Hair follicular keratinocyte (primary cell): ENCODE measurements around the gene ELK4. TPM values are rescaled to one million over a fixed set of nuclear protein-coding genes. Genes with fewer than 3 reads are reported as not detected.

Experiments used
- total RNA-seq: library from RNA; depleted of rRNA; stranded (reverse); fragments of >200 nt; gene quantifications from 2 replicates; pipeline ENCODE4 v1.2.3, GENCODE V29; 2015

Gene ELK4, protein sequence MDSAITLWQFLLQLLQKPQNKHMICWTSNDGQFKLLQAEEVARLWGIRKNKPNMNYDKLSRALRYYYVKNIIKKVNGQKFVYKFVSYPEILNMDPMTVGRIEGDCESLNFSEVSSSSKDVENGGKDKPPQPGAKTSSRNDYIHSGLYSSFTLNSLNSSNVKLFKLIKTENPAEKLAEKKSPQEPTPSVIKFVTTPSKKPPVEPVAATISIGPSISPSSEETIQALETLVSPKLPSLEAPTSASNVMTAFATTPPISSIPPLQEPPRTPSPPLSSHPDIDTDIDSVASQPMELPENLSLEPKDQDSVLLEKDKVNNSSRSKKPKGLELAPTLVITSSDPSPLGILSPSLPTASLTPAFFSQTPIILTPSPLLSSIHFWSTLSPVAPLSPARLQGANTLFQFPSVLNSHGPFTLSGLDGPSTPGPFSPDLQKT
- total RNA-seq: 9.3 and 12.1 TPM in 2 replicates

DNA sequence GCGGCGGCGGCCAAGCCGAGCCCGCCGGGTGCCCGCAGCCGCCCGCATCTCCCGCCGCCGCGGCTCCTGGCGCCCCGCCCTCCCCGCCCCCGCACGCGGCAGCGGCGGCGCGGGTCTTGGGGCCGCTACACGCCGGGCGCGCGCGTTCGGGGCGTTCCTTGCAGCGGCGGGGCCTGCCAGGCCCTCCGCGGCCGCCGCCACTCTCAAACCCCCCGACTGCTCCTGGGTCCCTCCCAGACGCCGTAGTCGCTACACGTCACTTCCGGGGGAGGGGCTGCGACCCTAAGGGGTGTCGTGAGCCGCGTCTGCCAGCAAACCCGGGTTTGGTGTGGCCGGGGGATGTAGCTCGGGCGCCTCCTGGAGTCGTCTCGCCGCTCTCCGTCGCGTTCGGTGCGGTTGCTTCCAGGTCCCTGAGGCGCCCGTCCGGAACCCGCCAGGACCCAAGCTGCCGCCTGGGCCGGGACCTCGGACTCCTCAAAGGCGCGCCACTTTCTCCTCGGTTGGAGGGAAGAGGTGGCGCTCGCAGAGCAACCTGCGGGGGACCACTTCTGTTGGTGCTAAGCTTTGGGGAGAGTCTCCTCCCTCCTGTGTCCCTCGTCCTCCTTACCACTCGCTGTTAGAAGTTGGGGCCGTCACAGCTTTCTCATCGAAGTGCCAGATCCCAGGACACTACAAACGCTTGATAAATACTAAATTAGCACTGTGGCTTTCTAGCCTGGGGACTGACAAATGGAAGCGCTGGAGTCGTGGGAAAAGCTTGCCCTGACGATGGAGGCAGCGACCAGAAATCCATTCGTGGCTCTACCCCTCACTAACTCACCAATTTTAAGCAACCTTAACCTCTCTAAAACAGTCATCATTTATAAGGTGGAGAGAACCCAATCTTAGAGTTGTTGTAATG, at the start of gene ELK4:
ELK4 (minus strand) TSS at position 244 of the 901 bp plus-strand sequence. CDS start 8,129 bp downstream, outside the sequence.

DNA sequence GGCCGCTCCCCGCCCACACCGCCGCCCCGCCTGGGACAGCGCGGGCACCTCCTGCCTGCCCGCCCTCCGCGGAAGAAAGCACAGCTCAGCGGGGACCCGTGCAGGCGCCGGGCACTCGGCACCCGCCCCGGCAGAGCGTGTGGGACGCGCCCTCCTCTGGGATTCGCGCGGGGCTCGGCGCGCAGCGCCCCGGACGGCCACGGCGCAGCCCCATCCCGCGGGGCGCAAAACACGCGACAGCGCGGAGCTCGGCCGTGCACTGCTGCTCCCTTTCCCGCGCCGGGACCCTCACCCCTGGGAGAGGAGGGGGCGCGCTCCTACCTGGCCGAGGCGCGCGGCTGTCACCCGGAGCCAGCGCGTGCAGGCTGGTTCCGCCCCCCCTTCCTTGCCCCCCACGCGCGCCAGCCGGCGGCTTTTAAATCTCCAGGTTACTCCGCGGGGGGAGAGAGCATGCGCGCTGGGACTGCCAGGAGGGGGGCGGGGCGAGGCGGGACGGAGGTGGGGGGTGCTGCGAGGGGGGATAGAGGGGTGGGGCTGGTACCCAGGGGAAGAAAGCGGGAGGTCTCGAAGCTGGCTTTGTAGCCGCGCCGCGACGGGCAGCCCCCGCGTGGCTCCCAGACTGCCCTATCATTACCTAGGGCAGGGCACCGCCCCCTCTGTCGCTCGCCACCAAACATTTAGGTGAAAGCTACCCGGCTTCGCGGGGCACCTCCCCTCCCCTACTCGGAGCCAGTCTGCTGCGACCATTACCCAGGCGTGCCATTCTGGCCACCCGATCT, 48.5 kb upstream of the ELK4 start, which contains the start of gene SLC45A3:
SLC45A3 (minus strand) TSS at position 437 of the 779 bp plus-strand sequence. CDS start 15,853 bp downstream, outside the sequence.

Other genes with a start within 250 kb of the ELK4 start
- gene LEMD1, start 210.0 kb downstream of the ELK4 start, total RNA-seq: 2.1 and 7.1 TPM in 2 replicates
- 1.8 and 2.4 TPM in 2 replicates for gene BLACAT1, start 176.0 kb downstream of the ELK4 start, total RNA-seq
- gene CDK18, start 127.3 kb downstream of the ELK4 start, total RNA-seq: 12.7 and 17.3 TPM in 2 replicates
- 3.0 and 6.3 TPM in 2 replicates for gene SLC45A3, start 48.5 kb upstream of the ELK4 start, total RNA-seq
- gene NUCKS1, start 118.2 kb upstream of the ELK4 start, total RNA-seq: 67.5 and 72.4 TPM in 2 replicates
- 20.9 and 25.4 TPM in 2 replicates for gene RAB29, start 143.5 kb upstream of the ELK4 start, total RNA-seq
- gene SLC41A1, start 181.2 kb upstream of the ELK4 start, total RNA-seq: 16.3 and 16.6 TPM in 2 replicates
- not detected in 2 replicates for gene PM20D1, start 218.1 kb upstream of the ELK4 start, total RNA-seq